ENCODE measurements around the gene NID1.
"Not testable (repeated sequence)": the region's sequence is repeated elsewhere in the genome, so short reads cannot be mapped to it uniquely, and the experiment has no call there.

Gene NID1

DNA sequence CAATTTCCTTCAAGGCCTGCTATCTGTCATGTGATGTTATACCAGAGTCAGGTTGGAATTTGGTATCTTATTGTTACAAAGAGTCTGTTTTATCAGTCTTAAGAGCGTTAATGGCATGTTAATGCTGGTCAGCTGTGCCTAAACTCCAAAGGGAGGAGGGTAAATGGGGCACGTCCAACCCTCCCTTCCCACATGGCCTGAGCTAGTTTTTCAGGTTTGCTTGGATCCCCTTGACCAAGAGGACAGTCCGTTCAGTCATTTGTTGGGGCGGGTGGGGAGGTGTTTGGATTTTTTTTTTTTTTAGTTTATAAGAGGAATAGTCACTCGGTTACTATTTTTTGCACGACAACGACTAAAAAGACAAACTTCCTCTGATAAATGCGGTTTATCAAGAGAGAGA, 134.3 kb downstream of the NID1 start:
- no peak for DNase-seq

DNA sequence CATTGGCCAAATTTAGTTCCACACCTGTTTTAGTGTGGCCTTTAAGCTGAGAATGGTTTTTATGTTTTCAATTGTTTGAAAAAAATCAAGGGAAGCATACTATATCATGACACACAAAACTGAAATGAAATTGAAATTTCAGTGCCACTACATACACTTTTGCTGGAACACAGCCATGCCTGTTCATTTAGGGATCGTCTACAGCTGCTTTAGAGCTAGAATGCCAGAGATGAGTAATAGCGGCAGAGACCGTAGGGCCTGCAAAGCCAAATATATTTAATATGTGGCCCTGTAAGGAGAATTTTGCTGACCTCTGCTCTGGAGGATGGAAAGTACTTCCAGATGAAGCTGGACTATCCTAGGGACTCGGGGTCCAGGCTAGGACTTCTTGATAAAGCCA, 135.7 kb downstream of the NID1 start:
- DNase-seq = no peak

GRCh38 chr1:235928197-235928596, 136.7 kb downstream of the NID1 start:
- no peak for DNase-seq

DNA sequence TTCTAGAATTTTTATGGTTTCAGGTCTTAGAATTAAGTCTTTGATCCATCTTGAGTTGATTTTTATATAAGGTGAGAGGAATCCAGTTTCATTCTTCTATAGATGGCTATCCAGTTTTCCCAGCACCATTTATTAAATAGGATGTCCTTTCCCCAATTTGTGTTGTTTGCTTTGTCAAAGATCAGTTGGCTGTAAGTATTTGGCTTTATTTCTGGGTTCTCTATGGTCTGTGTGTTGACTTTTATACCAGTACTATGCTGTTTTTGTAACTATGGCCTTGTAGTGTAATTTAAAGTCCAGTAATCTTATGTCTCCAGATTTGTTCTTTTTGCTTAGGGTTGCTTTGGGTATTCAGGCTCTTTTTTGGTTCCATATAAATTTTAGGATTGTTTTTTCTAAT, 137.3 kb downstream of the NID1 start:
- not testable (repeated sequence) for DNase-seq
